HG03520 (cell line): ENCODE measurements around the gene ANKRD12.
A peak's percentile ranks its signal among the peaks of the same experiment; 100 is the strongest.
"Not testable (repeated sequence)": the region's sequence is repeated elsewhere in the genome, so short reads cannot be mapped to it uniquely, and the experiment has no call there.

Source experiments
- ATAC-seq: cut with Tn5 transposase; IDR thresholded peaks from one replicate; pipeline ENCODE4 v1.9.1; 2021; ENCODE audit warnings: mild to moderate bottlenecking, moderate library complexity; ENCODE audit not compliant: unreplicated experiment

ANKRD12 gene

GRCh38 chr18:9136315-9137155 is at the start of gene ANKRD12:
ANKRD12 (plus strand) TSS chr18:9136781; CDS start chr18:9182433, 45,652 bp downstream.
- ATAC-seq = peak; percentile 63

GRCh38 chr18:9087144-9087543 is 49.4 kb upstream of the ANKRD12 start:
- no peak for ATAC-seq

- ATAC-seq = no peak
Observed at GRCh38 chr18:9088252-9088651, 48.3 kb upstream of the ANKRD12 start.

GRCh38 chr18:9088727-9089126 is 47.9 kb upstream of the ANKRD12 start:
- not testable (repeated sequence) for ATAC-seq

- ATAC-seq = no peak
Observed at GRCh38 chr18:9090578-9090977, 46.0 kb upstream of the ANKRD12 start.

GRCh38 chr18:9091066-9091476 is 45.5 kb upstream of the ANKRD12 start:
- no peak for ATAC-seq

GRCh38 chr18:9092665-9093064 is 43.9 kb upstream of the ANKRD12 start:
- ATAC-seq = no peak

GRCh38 chr18:9093109-9093508 is 43.5 kb upstream of the ANKRD12 start:
- ATAC-seq = not testable (repeated sequence)

- ATAC-seq = no peak
Observed at GRCh38 chr18:9094307-9095226, 42.0 kb upstream of the ANKRD12 start.

- ATAC-seq = peak; percentile 83
Observed at GRCh38 chr18:9095297-9096006, 41.1 kb upstream of the ANKRD12 start.

- no peak for ATAC-seq
Observed at GRCh38 chr18:9096007-9096371, 40.6 kb upstream of the ANKRD12 start.

GRCh38 chr18:9096685-9097084 is 39.9 kb upstream of the ANKRD12 start:
- ATAC-seq = no peak

GRCh38 chr18:9097349-9097748 is 39.2 kb upstream of the ANKRD12 start:
- ATAC-seq = no peak

GRCh38 chr18:9100796-9101195 is 35.8 kb upstream of the ANKRD12 start:
- no peak for ATAC-seq

GRCh38 chr18:9101730-9102507 is 34.7 kb upstream of the ANKRD12 start:
- no peak for ATAC-seq

GRCh38 chr18:9102508-9103375 is 33.8 kb upstream of the ANKRD12 start, which contains the start of gene NDUFV2:
NDUFV2 (plus strand) TSS chr18:9102699; CDS start chr18:9102744, 45 bp downstream.
- peak; percentile 90 for ATAC-seq

GRCh38 chr18:9103376-9103873 is 33.2 kb upstream of the ANKRD12 start:
- no peak for ATAC-seq

GRCh38 chr18:9104244-9104901 is 32.2 kb upstream of the ANKRD12 start:
- ATAC-seq = no peak

GRCh38 chr18:9105420-9105819 is 31.2 kb upstream of the ANKRD12 start:
- no peak for ATAC-seq
